Subcutaneous abdominal adipose tissue (tissue), 5 donors: Measurements from ENCODE around the gene MROH7.
A peak's percentile ranks its signal among the peaks of the same experiment; 100 is the strongest.

ENCODE experiments used
- H3K27ac ChIP-seq: one replicate; pipeline ENCODE4 v1.7.0; 2013; ENCODE audit warnings: low read depth, mild to moderate bottlenecking, inconsistent platforms, low read length, moderate library complexity
- H3K27me3 ChIP-seq, 5 donors: one replicate each; pipeline ENCODE4 v1.7.0; 2013; ENCODE audit warnings: low read length in 5 of 5, inconsistent platforms in 1 of 5; ENCODE audit not compliant: control insufficient read depth in 5 of 5, insufficient read depth in 4 of 5
- H3K36me3 ChIP-seq, 5 donors: one replicate each; pipeline ENCODE4 v1.7.0; 2013; ENCODE audit warnings: low read length in 5 of 5; ENCODE audit not compliant: control insufficient read depth in 5 of 5, insufficient read depth in 5 of 5
- H3K4me1 ChIP-seq, 5 donors: one replicate each; pipeline ENCODE4 v1.7.0; 2013; ENCODE audit warnings: low read length in 5 of 5, mild to moderate bottlenecking in 3 of 5, moderate library complexity in 1 of 5; ENCODE audit not compliant: control insufficient read depth in 5 of 5, insufficient read depth in 5 of 5
- H3K4me3 ChIP-seq, 5 donors: one replicate each; pipeline ENCODE4 v1.7.0; 2013; ENCODE audit warnings: low read length in 5 of 5, low read depth in 1 of 5
- H3K9ac ChIP-seq, 5 donors: one replicate each; pipeline ENCODE4 v1.7.0; 2013; ENCODE audit warnings: low read length in 5 of 5, mild to moderate bottlenecking in 4 of 5, moderate library complexity in 3 of 5
- H3K9me3 ChIP-seq, 5 donors: one replicate each; pipeline ENCODE4 v1.7.0; 2013; ENCODE audit warnings: low read length in 5 of 5; ENCODE audit not compliant: control insufficient read depth in 5 of 5
- donor health status: healthy.
- donor health status: healthy.
- donor health status: healthy.
- donor health status: healthy.
- donor health status: healthy.

MROH7 gene

DNA sequence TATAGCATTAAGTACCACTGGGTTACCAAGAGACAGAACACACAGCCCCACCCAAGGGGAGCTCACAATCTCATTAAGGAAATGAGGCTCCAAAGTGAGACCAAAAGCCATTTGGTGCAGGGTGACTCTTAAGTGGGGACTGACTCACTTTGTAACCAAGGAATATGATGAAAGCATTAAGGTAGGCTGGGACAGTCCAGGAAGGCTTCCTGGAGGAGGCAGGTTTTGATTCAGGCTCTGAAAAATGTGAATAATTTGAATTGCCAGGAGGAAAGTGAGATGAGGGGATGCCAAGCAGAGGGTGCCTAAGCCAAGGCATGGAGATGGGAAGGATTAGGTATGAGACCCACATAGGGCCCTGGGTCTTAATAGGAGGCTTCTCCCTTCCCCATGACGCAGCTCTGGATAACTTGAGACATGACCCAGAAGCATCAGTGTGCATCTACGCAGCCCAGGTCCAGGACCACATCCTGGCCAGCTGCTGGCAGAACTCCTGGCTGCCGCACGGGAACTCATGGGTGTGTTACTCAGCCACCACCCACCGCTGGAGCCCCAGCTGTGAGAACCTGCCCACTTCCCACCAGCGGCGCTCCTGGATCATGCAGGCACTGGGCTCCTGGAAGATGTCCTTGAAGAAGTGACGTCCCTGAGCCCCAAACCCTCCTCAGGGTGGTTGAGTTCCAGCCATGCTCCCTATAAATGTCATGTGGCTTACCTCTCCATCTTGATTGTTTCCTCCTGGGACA lies 68.1 kb downstream of the MROH7 start:
- Histone ChIP-seq H3K4me1 (peaks cover 0 to 1% (median 0%) of the 10 kb centered on the region in 5 donors), H3K27ac (no peak overlapping the region), H3K4me3 (no peak overlapping the region), H3K27me3 (peaks cover 8 to 12% (median 9%) of the 10 kb centered on the region in 5 donors), H3K9ac (no peak overlapping the region), H3K36me3 (no peaks in the 10 kb centered on the region), H3K9me3 (no peaks in the 10 kb centered on the region)

GRCh38 chr1:54710434-54710833 lies 68.8 kb downstream of the MROH7 start:
- no peak overlapping the region for H3K4me3 ChIP-seq
- H3K27me3 ChIP-seq = peaks cover 8 to 12% (median 9%) of the 10 kb centered on the region in 5 donors
- H3K36me3 ChIP-seq = no peaks in the 10 kb centered on the region
- H3K4me1 ChIP-seq = peaks cover 2 to 8% (median 6%) of the 10 kb centered on the region in 5 donors
- no peak overlapping the region for H3K27ac ChIP-seq
- no peak overlapping the region for H3K9ac ChIP-seq
- H3K9me3 ChIP-seq = no peaks in the 10 kb centered on the region

DNA sequence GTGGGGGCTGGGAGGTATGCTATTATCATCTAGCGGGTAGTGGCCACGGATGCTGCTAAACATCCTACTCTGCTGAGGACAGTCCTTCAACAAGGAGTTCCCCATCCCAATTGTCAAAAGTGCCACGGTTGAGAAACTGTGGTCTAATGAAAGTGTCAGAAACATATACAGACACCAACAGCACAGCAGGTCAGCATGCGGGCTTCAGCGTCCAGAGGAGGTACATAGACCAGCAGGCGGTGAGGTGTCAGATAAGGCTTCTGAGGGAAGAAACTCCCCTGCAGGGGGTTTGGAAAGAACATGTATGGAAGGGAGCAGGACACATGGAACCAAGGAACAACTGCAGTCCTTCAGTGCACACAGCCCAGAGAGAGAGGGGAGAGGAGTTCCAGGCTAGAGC lies 69.3 kb downstream of the MROH7 start:
- no peak overlapping the region for H3K4me3 ChIP-seq
- no peaks in the 10 kb centered on the region for H3K9me3 ChIP-seq
- peaks cover 2 to 8% (median 6%) of the 10 kb centered on the region in 5 donors for H3K4me1 ChIP-seq
- no peak overlapping the region for H3K9ac ChIP-seq
- H3K36me3 ChIP-seq = no peaks in the 10 kb centered on the region
- H3K27me3 ChIP-seq = peaks cover 8 to 12% (median 9%) of the 10 kb centered on the region in 5 donors
- no peak overlapping the region for H3K27ac ChIP-seq

GRCh38 chr1:54711536-54711935 lies 70.0 kb downstream of the MROH7 start:
- Histone ChIP-seq H3K9me3 (no peaks in the 10 kb centered on the region), H3K27ac (no peak overlapping the region), H3K9ac (no peak overlapping the region), H3K36me3 (no peaks in the 10 kb centered on the region), H3K4me1 (peaks cover 2 to 14% (median 12%) of the 10 kb centered on the region in 5 donors), H3K4me3 (no peak overlapping the region), H3K27me3 (peaks cover 8 to 12% (median 9%) of the 10 kb centered on the region in 5 donors)

DNA sequence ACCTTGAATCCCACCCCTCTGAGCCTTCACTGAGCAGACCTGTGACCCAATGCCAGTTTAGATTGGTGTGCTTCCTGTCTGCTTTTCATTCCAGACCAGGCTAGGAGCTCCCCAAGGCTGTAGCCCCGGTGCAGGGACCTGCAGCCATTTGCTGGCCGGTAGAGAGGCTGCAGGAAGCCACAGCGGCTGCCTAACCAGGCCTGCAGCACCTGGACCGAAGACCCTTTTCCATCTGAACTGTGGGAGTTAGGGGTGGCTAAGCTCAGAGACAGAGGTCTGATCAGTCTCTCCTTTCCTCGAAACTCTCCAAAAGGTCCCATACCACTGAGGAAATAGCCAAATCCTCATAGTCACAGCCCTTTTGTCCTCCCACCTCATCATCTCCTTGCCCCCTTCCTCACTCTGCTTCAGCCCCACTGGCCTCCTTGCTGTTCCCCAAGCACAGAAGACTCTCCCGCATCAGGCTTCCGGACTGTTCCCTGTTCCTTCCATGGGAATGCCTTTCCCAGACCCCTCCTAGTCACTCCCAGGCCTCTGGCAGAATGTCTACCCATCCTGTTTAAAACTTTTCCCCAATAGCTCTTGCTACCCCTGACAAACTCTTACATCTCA lies 73.4 kb downstream of the MROH7 start:
- Histone ChIP-seq H3K9ac (peak overlapping the region in 4 of 5 donors; percentile 90 to 97 (median 92)), H3K36me3 (peaks cover 10 to 18% (median 13%) of the 10 kb centered on the region in 5 donors), H3K4me3 (peak overlapping the region; percentile 72 to 96 (median 94)), H3K9me3 (no peaks in the 10 kb centered on the region), H3K27me3 (peaks cover 0 to 4% (median under 1%) of the 10 kb centered on the region in 5 donors), H3K4me1 (peaks cover 2 to 20% (median 16%) of the 10 kb centered on the region in 5 donors), H3K27ac (peak overlapping the region; percentile 90)

DNA sequence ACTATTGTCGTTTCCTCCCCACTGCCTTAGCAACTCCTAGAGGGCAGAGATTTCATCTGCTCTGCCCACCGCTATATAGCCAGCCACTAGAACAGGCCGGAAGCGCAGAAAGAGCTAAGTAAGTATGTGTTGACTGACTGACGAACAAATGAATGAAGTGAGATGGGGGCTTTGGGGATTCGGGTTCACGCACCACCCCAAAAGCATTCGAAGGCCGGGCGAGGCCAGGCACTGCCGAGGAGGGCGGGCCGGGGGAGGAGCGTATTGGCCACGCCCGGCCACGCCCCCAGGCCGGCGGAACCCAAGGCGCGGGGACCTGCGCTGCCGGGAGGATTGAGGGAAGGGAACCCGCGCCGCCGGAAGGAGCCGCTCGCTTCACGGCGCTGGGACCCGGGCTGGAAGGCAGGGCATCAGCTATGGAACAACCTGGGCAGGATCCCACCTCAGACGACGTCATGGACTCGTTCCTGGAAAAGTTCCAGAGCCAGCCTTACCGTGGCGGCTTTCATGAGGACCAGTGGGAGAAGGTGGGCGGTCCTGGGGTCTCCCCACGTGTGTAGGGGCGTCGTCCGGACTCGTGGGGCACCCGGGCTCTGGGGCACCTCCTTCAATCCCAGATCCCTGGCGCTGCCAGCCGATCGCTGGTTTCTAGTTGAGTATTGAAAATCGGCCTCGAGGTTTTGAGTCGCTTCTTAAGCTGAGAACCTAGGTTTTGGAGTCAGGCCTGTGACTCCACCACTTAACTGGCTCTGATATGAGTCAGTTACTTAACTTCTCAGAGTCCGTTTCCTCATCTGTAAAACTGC lies 74.1 kb downstream of the MROH7 start, which contains the start of gene TTC4:
Gene TTC4 (plus strand): TSS at position 369 of the 806 bp plus-strand sequence. CDS start 48 bp downstream, at position 417.
- H3K27me3 ChIP-seq = peaks cover 0 to 3% (median 0%) of the 10 kb centered on the region in 5 donors
- peaks cover 2 to 20% (median 16%) of the 10 kb centered on the region in 5 donors for H3K4me1 ChIP-seq
- no peaks in the 10 kb centered on the region for H3K9me3 ChIP-seq
- peaks cover 13 to 18% (median 14%) of the 10 kb centered on the region in 5 donors for H3K36me3 ChIP-seq
- peak within 1 kb of the TSS; percentile 86 to 96 (median 94) for H3K4me3 ChIP-seq
- H3K27ac ChIP-seq = peak within 1 kb of the TSS; percentile 90
- H3K9ac ChIP-seq = peak within 1 kb of the TSS; percentile 90 to 97 (median 92)

- peaks cover 2 to 20% (median 16%) of the 10 kb centered on the region in 5 donors for H3K4me1 ChIP-seq
- H3K9ac ChIP-seq = peak overlapping the region; percentile 90 to 97 (median 92)
- peaks cover 15 to 25% (median 21%) of the 10 kb centered on the region in 5 donors for H3K36me3 ChIP-seq
- no peaks in the 10 kb centered on the region for H3K27me3 ChIP-seq
- H3K9me3 ChIP-seq = no peaks in the 10 kb centered on the region
- peak overlapping the region; percentile 90 for H3K27ac ChIP-seq
- H3K4me3 ChIP-seq = peak overlapping the region; percentile 86 to 96 (median 94)
Observed at GRCh38 chr1:54716299-54717047, 74.9 kb downstream of the MROH7 start.

DNA sequence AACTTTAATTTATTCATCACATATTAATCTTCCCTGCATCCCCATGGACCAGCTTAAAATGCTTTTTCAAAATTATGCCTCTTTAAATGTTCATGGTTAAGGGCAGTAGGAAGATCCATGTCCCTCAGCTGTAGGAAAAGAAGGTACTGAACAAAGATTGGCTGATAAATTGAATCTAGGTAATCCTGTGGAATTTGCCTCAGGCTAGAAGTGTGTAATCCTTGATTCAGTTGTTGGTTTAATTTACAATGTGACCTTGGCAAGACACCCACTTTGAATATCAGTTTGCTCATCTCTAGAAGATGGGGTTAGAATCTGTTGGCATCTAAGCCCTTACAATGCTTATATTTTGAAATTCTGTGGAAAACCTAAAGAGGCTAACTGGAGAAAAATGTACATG lies 80.1 kb downstream of the MROH7 start:
- Histone ChIP-seq H3K27me3 (no peaks in the 10 kb centered on the region), H3K9ac (no peak overlapping the region), H3K27ac (no peak overlapping the region), H3K4me3 (no peak overlapping the region), H3K4me1 (peaks cover 0 to 4% (median 2%) of the 10 kb centered on the region in 5 donors), H3K9me3 (no peaks in the 10 kb centered on the region), H3K36me3 (peaks cover 56 to 73% (median 63%) of the 10 kb centered on the region in 5 donors)

DNA sequence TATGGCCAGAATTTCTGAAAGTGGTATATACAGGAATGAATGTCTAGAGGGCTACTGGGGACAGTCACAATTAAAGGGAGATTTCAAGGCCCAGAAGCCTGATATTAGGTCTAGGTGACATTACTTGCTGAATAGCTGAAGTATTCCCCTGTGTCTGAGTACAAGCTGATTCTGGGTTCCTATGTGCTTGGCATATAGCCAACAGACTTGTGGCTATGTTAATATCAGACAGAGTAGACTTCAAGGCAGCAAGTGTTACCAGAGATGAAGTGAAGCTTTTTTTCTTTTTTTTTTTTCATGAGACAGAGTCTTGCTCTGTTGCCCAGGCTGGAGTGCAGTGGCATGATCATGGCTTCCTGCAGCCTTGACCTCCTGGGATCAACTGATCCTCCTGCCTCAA lies 82.4 kb downstream of the MROH7 start:
- Histone ChIP-seq H3K27ac (no peak overlapping the region), H3K27me3 (no peaks in the 10 kb centered on the region), H3K36me3 (peaks cover 67 to 82% (median 74%) of the 10 kb centered on the region in 5 donors), H3K9ac (no peak overlapping the region), H3K4me3 (no peak overlapping the region), H3K4me1 (no peaks in the 10 kb centered on the region), H3K9me3 (no peaks in the 10 kb centered on the region)
